SIG-M5 treated with dmso at 0.1 percent for 504 hours (cell line): ENCODE measurements around the gene SPAG8.
A peak's percentile ranks its signal among the peaks of the same experiment; 100 is the strongest.

ENCODE experiments used
- DNase-seq: peaks from one replicate; lab custom pipeline; 2025; ENCODE audit not compliant: unreplicated experiment; lab: John Stamatoyannopoulos, UW

The SPAG8 gene

DNA sequence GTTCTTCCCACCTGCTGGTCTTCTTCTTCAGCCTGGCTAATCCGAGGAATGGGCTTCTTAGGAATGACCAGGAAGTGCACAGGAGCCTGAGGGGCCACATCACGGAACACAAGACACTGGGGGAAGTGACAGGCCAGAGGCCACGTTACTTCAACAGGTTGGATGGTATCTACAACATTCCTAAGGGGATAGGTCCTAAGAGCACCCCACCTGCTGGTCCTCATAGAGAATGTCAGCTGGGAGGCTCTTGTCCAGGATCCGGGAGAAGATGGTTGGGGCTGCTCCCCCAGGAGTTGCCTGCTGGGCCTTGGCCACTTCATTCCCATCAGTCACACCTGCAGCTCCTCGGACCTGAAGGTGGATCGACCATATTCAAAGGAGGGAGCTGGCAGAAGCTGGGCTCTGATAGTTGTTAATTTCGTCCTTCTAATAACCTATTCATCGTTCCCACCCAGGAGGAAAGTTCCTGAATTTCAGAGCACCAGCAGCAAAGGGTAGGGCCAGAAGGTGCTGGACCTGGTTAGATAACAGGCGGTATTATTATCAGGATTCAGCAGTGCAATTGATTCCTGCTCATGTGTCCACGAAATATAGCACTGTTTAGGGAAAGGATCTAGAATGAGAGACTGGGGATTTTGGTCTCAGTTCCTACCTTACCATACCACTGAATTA is 1.5 kb upstream of the SPAG8 start:
- no peak for DNase-seq

DNA sequence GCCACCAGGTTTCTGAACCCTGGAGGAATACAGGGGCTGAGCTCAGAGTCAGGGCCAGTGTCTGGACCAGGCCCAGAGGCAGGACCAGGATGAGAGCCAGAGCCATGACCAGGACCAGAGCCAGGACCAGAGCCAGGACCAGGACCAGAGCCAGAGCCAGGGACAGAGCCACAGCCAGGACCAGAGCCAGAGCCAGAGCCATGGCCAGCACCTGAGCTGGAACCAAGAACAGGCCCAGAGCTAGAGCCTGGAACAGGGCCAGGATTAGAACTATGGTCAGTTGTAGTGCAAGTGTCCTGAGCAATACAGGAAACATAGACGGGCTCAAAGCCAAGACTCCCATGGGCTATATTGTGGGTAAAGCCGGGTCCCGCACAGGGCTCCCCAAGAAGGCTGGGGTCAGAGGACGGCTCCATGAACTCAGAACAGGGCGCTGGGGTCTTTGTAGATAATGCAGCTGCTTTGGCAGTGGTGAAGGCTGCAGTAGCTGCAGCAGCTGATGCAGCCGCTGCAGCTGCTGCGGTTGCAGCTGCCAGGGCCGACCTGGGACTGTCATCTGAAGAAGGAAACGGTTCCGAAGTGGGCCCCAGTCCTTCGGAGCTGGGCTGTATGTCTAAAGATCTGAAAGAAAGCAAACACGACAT is 559 bp downstream of the SPAG8 start:
- DNase-seq: no peak

- no peak for DNase-seq
Observed at GRCh38 chr9:35810122-35810521, 1.9 kb downstream of the SPAG8 start.

GRCh38 chr9:35808433-35808832 is 3.6 kb downstream of the SPAG8 start:
- DNase-seq: no peak

GRCh38 chr9:35806101-35806500 is 6.0 kb downstream of the SPAG8 start:
- DNase-seq: no peak

DNA sequence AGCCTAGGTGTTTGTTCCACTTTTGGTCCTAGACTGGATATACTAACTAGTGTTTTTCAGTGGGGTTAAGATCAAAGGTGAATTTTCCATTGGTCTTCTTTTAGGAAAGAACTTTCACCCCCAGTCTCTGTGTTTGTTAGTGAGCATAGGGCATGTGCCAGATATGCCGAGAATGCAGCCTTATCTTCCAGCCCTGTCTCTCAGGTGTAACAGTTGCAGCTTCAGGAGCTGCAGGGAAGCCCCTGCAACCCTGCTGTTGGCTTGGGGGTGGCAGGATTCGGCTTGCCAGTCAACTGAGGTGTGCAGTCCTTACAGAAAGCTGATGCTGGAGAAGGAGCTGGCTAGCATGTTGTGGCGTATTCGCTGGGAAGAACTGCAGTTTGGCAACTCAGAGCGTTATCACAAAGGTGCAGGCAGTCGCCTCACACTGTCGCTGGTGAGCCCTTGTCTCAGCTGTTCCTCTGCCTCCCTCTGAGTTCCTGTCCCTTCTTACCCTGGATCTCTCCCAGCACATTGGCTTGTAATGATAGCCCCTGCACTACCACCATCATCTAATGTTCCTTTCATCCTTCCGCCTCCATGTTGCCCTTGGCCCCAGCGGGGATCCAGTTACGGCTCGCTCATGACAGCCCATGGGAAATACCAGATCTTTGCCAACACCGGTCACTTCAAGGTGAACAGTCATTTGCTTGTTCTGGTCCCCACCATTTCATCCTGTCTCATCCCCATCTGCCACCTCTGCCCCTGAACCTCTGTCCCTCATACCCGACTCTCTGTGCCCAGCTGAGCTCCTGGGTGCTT is 10.5 kb downstream of the SPAG8 start:
- no peak for DNase-seq

DNA sequence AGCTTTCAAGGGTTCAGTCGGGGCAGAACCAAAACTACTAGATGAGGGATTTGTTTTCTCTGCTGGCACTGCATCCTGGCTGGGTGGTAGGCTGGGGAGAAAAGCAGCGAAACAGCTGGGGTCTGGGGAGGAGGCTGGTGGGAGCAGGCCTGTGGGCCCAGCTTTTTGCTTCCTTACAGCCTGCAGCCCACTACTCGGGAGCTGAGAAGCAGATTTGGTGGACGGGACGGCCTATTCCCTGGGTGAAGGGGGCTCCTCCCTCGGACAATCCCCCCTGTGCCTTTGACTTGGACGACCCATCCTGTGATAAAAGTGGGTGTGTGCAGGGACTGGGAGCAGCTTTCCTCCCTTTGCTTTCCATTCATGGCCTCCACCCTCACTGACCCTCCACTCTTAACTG is 11.5 kb downstream of the SPAG8 start:
- DNase-seq: no peak

GRCh38 chr9:35798658-35799374 is 13.2 kb downstream of the SPAG8 start:
- DNase-seq: no peak

DNA sequence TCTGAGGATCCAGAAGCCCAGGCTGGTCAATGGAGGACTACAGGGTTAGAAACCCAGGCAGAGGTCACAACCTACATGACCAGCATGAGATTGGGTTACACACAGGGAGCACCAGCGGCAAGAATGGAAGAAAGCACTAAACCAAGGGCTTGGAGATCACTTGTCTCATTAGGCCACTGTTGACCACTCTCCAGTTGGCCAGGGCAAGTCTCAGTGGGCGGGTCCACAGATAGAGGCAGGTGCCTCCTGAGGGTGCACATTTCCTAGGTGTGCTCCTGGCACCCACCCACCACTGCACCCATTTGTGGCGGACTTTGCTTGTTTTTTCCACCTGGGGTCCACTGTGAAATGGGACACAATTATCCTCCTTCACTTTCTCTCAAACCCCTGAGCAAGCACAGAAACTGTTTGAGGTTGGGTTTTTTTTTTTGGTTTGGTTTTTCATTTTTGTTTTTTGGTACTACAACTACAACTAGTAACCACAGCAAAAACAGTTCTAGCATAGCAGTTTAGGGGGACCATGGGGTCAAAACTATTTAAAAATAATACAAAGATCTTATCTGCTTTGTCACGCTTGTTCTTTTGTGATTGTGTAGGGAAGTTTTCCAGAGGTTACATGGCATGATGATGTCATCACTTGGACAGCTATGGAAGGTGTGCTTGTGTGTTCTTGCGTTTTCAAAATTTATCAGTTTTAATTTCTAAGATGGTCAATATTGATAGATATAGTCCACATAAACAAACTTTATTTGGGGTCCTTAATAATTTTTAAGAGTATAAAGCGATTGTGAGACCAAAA is 14.6 kb downstream of the SPAG8 start:
- no peak for DNase-seq

DNA sequence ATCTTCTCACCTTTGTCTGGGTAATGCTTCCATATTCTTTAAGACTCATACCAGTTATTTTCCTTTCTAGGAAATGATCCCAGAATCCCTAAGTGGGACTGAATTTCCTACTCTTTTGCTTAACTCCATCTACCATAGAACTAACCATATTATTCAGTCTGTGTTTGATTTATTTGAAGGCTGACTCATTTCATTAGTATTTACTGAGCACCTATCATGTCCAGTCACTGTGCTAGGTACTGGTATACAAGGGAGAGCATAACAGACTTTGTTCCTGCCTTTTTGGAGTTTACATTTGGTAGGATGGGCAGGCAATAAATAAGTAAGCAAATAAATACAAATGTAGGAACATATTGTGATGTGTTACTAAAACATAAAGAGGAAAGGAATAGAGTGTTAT is 16.4 kb downstream of the SPAG8 start:
- no peak for DNase-seq

GRCh38 chr9:35793461-35793860 is 18.6 kb downstream of the SPAG8 start:
- no peak for DNase-seq

- DNase-seq: no peak
Observed at GRCh38 chr9:35792826-35793225, 19.2 kb downstream of the SPAG8 start.

DNA sequence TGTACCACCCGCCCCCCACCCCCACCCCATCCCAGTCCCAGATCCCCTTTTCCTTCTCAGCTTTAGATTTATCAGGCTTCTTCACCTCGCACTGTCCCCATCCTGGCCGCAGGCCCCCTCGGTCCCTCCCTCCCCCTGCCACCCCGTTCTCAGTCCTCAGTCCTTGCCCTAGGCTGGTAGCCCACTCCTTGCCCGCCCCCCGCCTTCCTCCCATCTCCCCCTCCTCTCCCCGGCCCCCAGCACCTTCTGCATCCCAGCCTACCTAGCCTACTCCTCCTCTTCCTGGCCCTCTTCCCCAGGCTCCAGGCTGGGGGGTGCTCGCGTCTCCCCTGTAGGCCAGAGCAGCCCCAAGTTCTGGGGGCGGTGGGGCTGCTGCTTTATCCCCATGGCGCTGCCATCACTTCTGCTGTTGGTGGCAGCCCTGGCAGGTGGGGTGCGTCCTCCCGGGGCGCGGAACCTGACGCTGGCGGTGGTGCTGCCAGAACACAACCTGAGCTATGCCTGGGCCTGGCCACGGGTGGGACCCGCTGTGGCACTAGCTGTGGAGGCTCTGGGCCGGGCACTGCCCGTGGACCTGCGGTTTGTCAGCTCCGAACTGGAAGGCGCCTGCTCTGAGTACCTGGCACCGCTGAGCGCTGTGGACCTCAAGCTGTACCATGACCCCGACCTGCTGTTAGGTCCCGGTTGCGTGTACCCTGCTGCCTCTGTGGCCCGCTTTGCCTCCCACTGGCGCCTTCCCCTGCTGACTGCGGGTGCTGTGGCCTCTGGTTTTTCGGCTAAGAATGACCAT is 19.8 kb downstream of the SPAG8 start:
- no peak for DNase-seq

DNA sequence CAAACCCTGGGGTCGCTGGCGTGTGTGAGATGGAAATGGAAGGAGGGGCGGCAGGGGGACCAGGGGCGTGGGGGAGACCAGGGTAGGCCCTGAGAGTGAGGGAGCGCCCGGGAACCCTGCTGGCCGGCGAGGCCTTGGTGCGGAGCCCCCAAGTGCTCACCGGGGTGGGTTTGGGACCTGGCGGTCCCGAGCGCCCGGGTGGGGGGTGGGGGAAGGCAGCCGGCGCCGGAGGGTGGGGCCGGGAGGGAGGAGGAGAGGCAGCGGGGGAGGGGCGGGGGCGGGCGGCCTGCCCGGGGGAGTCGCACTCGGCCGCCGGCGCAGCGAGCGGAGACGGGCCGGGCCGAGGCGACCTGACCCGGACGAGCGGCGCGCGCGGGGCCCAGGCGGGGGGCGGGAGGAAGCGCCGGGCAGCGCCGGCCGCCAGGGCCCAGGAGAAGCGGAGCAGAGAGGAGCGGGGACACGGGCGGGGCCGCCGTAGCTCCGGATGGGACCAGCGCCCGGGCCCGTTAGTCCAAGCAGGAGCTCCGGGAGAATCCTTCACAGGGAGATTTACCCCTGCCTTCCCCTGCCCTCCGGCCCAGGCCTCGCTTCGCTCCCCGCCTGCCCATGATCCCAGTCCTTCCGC is 20.7 kb downstream of the SPAG8 start, which contains the start of gene NPR2:
Gene NPR2 (plus strand): TSS at position 295 of the 625 bp plus-strand sequence. CDS start 818 bp downstream, outside the sequence.
- no peak for DNase-seq

DNA sequence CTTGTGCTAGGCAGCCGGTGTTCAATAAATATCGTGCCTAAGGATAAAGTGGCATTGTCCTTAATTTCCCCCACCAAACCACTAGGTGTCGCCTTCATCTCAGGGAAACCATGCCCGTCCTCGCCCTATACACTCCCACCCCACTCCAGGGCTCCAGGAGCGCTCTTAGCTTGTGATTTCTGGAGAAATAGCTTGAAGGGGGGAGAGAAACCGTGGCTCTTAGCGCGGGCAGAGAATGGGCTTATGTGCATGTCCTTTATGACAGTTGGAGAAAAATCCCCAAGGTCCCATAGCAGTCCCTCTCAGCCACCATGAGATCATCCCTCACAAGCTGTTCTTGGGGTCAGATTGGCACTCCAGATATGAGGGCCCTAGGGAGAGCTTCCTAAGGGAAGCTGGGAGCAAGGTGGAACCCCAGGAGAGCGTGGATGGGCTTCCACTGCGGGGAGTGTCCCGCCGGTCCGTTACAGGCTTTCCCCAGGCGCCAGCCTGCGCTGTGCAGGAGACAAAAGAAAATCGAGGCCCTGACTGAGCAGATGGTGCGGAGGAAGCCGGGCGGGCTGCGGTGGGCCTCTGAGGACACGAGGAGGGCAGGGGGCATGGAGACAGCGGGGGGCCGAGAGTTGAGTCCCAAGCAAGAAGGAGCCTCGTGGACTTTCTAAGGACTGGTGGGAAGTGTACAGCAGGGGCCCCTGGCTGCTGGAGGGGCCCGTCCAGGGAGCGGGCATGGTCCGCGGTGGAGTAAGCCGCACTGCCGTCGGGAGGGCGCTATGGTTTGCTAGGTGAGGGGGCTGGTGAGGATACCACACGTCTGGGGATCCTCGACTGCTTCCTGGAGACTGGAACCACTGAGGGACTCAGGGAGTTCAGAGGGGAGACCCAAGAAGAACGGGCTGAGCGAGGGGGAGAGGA is 21.4 kb downstream of the SPAG8 start:
- peak; percentile 68 for DNase-seq

GRCh38 chr9:35790025-35790384 is 22.1 kb downstream of the SPAG8 start:
- no peak for DNase-seq

DNA sequence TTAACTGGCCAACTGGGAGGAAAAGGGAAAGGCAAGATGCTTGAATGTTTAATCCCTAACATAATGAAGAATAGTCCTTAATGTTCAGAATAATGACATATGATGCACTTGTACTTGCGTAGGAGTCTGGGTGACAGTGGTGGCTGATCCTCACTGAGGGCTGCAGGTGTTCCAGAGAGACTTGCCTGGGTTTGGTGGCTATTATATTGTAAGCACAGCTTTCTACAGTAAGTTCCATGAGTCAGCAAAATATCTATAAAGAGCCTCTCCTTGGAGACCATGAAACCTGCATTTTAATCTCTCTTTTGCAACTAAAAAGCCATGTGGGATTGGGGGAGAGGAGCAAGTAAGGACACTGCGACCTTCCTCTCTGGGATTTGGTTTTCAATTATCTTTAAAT is 22.5 kb downstream of the SPAG8 start:
- DNase-seq: no peak

DNA sequence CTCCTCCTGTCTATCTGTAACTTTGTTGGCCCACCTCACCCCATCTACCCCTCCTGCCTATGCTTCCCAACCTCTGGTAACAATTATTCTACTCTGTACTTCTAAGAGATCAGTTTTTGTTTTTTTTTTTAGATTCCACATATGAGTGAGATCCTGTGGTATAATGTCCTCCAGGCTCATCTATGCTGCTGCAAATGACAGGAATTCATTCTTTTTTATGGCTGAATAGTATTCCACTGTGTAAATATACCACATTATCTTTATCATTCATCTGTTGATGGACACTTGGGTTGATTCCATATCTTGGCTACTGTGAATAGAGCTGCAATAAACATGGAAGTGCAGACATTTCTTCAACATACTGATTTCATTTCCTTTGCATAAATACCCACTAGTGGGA is 28.6 kb downstream of the SPAG8 start:
- DNase-seq: no peak
